Thyroid gland (tissue), 4 donors: Measurements from ENCODE around the gene LDLRAD4. TPM values are rescaled to one million over a fixed set of nuclear protein-coding genes. Genes with fewer than 3 reads are reported as not detected.

Experiments
- DNase-seq, 2 donors: peaks; one replicate each; pipeline ENCODE4 v3.0.0-alpha.2; 2019
- H3K27ac ChIP-seq, 3 donors: fragments of 200-600 bp; sonication (generic); 1 replicate in 2 of 3; 2 replicates in 1 of 3; pipeline ENCODE4 v1.5.1; 2016 to 2019; ENCODE audit warnings: mild to moderate bottlenecking in 1 of 3, moderate library complexity in 1 of 3
- H3K27me3 ChIP-seq: fragments of 200-600 bp; sonication (generic); one replicate; pipeline ENCODE4 v1.5.1; 2019
- H3K36me3 ChIP-seq, 2 donors: fragments of 200-600 bp; sonication (generic); one replicate each; pipeline ENCODE4 v1.5.1; 2016 to 2019
- H3K4me1 ChIP-seq, 2 donors: fragments of 200-600 bp; sonication (generic); one replicate each; pipeline ENCODE4 v1.5.1; 2017 to 2019
- H3K4me3 ChIP-seq, 3 donors: fragments of 200-600 bp; sonication (generic); replicated peaks in 1 of 3; 1 replicate in 2 of 3; 2 replicates in 1 of 3; pipeline ENCODE4 v1.5.1; 2016; ENCODE audit warnings: mild to moderate bottlenecking in 1 of 3
- H3K9me3 ChIP-seq: fragments of 200-600 bp; sonication (generic); one replicate; pipeline ENCODE4 v1.5.1; 2017
- POLR2A ChIP-seq, 2 donors: fragments of 450-650 bp; IDR thresholded peaks; one replicate each; pipeline ENCODE4 v1.6.1; 2017; ENCODE audit warnings: antibody characterized with exemption in 2 of 2, mild to moderate bottlenecking in 2 of 2, moderate library complexity in 1 of 2
- WGBS, 2 donors: methylation state at CpG; one replicate each; pipeline ENCODE4 v1.1.5; 2017; 5-methylcytosine and 5-hydroxymethylcytosine counted together
- intact Hi-C: fragments of 100-400 bp; cut with DNase I; formaldehyde crosslinking; loops from one replicate; pipeline ENCODE4 v1.15.1; 2023
- total RNA-seq, 4 donors: library from RNA; depleted of rRNA; stranded (reverse); fragments of >200 nt; gene quantifications; one replicate each; pipeline ENCODE4 v1.2.3, GENCODE V29; 2016
- TF ChIP-seq, protein P1 (sequence below), 6 experiments: fragments of 200-600 bp in 3 of 6; fragments of 450-650 bp in 3 of 6; sonication (generic) in 3 of 6; IDR thresholded peaks; one replicate each; pipeline ENCODE4 v1.5.1; 2016 to 2019; ENCODE audit warnings: antibody characterized with exemption in 6 of 6, mild to moderate bottlenecking in 2 of 6, inconsistent platforms in 1 of 6, moderate library complexity in 1 of 6

Gene LDLRAD4
- total RNA-seq, 4 donors from 2014 or later, result 23.7 to 35.7 (median 29.7) TPM

GRCh38 chr18:13444430-13445240 is 226.1 kb downstream of the LDLRAD4 start:
- H3K36me3 ChIP-seq, result no peaks in the 10 kb centered on the region
- H3K4me1 ChIP-seq, result peaks cover 0 to 5% of the 10 kb centered on the region in 2 donors
- H3K9me3 ChIP-seq, result no peaks in the 10 kb centered on the region
- intact Hi-C loops, result no loop called here
- WGBS, 2 donors, result 88 to 90% methylated on average over 8 of the region's 8 CpGs
- no peaks in the 10 kb centered on the region for H3K27me3 ChIP-seq
- H3K4me3 ChIP-seq, result no peak overlapping the region
- TF ChIP-seq POLR2A (IDR thresholded peaks at IDR 0.05), result no peak
- TF ChIP-seq, protein P1, sequence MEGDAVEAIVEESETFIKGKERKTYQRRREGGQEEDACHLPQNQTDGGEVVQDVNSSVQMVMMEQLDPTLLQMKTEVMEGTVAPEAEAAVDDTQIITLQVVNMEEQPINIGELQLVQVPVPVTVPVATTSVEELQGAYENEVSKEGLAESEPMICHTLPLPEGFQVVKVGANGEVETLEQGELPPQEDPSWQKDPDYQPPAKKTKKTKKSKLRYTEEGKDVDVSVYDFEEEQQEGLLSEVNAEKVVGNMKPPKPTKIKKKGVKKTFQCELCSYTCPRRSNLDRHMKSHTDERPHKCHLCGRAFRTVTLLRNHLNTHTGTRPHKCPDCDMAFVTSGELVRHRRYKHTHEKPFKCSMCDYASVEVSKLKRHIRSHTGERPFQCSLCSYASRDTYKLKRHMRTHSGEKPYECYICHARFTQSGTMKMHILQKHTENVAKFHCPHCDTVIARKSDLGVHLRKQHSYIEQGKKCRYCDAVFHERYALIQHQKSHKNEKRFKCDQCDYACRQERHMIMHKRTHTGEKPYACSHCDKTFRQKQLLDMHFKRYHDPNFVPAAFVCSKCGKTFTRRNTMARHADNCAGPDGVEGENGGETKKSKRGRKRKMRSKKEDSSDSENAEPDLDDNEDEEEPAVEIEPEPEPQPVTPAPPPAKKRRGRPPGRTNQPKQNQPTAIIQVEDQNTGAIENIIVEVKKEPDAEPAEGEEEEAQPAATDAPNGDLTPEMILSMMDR (IDR thresholded peaks at IDR 0.05), result no peak
- no peak overlapping the region for H3K27ac ChIP-seq
- no peak for DNase-seq

- DNase-seq, result no peak
- intact Hi-C loops, result no loop called here
- no peak overlapping the region for H3K4me3 ChIP-seq
- H3K4me1 ChIP-seq, result peaks cover 0 to 6% of the 10 kb centered on the region in 2 donors
- no peaks in the 10 kb centered on the region for H3K9me3 ChIP-seq
- no peaks in the 10 kb centered on the region for H3K27me3 ChIP-seq
- 79 to 81% methylated on average over 6 of the region's 6 CpGs for WGBS, 2 donors
- no peak overlapping the region for H3K27ac ChIP-seq
- H3K36me3 ChIP-seq, result no peaks in the 10 kb centered on the region
- no peak for TF ChIP-seq POLR2A (IDR thresholded peaks at IDR 0.05)
- TF ChIP-seq, protein P1 (IDR thresholded peaks at IDR 0.05), result no peak
Observed at GRCh38 chr18:13445241-13445897, 226.8 kb downstream of the LDLRAD4 start.

GRCh38 chr18:13446024-13446423 is 227.5 kb downstream of the LDLRAD4 start:
- TF ChIP-seq, protein P1 (IDR thresholded peaks at IDR 0.05), result no peak
- no peak for TF ChIP-seq POLR2A (IDR thresholded peaks at IDR 0.05)
- DNase-seq, result no peak
- H3K27ac ChIP-seq, result no peak overlapping the region
- WGBS, 2 donors, result 96 to 99% methylated on average over 6 of the region's 6 CpGs
- H3K36me3 ChIP-seq, result no peaks in the 10 kb centered on the region
- peaks cover 0 to 12% of the 10 kb centered on the region in 2 donors for H3K4me1 ChIP-seq
- H3K9me3 ChIP-seq, result no peaks in the 10 kb centered on the region
- intact Hi-C loops, result no loop called here
- no peak overlapping the region for H3K4me3 ChIP-seq
- H3K27me3 ChIP-seq, result no peaks in the 10 kb centered on the region

DNA sequence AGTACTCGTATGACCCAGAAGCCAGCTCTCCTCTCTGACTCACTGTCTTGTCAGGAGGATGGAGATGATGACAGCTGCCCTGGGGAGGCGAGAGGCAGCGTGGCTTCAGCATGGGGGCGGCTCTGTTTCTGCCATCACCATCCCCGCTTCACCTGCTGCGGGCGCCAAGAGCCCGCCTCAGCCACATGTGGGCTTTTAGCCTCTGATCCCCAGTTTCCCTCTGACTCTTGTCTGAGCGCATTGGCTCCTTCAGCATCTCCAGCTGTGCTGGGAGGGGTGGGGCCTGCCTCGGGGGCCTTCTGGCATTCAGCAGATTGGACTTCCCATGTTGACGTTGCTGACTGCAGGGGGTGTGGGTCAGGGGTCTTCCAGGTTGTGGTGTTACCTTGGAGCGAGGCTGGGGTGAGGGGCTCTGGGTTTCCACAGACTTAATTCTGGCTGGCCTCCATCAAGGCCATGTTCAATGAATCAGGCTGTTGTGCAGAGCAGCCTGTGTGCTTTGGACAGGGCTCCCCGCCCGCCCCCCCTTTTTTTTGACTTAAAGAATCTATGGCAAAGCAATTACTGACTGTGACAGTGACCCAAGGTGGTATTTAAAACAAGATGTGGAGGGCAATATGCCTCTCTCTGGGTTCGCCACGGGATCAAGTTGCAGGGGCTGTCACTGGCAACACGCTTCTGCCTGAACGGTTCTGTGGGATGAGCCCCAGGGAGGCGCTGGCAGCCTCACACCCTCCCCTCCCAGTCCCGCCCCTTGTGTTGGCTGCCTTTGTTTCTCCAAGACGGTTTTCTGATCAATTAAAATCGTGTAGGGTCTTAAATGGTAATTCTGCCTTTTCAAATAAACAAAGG is 228.3 kb downstream of the LDLRAD4 start:
- Histone ChIP-seq H3K36me3 (no peaks in the 10 kb centered on the region), H3K4me3 (no peak overlapping the region), H3K27me3 (no peaks in the 10 kb centered on the region), H3K9me3 (no peaks in the 10 kb centered on the region), H3K27ac (no peak overlapping the region), H3K4me1 (peaks cover 0 to 20% of the 10 kb centered on the region in 2 donors)
- 81 to 82% methylated on average over 20 to 22 of the region's 22 CpGs for WGBS, 2 donors
- intact Hi-C loops, result no loop called here
- DNase-seq, result no peak
- no peak for TF ChIP-seq POLR2A (IDR thresholded peaks at IDR 0.05)
- TF ChIP-seq, protein P1 (IDR thresholded peaks at IDR 0.05), result no peak
